CD4-positive, alpha-beta T cell treated with Interleukin-15 for 1 hour (primary cell): ENCODE measurements around the gene PTPRK.

Experiments
- DNase-seq: peaks from one replicate; pipeline ENCODE4 v3.0.0-alpha.2; 2020

Gene PTPRK

DNA sequence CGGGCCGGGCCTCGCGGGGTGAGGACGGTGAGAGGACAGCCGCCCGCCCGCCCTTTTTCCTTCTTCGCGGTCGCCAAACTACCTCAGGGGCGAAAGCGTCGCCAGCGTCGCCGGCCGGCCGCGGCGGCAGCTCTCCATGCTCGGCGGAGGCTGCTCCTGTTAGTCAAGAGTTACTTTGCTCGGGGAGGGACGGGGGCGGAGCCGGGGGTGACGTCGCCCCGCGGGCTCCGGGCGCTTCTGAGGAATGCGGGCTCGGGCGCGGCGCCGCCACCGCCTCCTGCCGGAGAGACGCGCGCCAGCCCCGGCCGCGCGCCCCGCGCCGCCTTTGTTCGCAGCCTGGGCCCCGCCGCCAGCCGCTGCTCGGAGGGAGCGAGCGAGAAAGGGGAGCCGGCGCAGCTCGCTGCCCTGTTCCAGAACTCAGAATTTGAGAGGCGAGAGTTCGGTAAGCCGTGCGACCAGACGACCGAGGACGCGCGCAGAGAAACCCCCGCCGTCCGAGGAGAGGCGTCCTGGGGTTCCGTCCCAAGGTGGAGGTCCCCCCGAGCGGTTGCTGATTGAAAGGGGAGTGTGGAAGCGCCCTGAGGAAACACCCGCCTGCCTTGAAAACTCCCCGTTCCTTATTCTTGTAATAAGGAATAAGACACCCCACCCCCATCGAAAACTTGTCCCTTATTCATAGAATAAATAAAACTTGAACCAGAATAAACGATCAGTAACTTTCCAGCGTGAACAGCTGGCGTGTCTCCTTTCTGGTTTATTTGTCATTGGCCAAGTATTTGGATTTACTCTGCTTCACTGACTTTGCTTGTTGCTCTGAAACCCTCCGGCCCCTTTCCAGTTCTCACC is at the start of gene PTPRK:
Gene PTPRK (minus strand): TSS at position 164 of the 846 bp plus-strand sequence. CDS start 241 bp downstream, outside the sequence.
- peak; percentile 80 for DNase-seq

DNA sequence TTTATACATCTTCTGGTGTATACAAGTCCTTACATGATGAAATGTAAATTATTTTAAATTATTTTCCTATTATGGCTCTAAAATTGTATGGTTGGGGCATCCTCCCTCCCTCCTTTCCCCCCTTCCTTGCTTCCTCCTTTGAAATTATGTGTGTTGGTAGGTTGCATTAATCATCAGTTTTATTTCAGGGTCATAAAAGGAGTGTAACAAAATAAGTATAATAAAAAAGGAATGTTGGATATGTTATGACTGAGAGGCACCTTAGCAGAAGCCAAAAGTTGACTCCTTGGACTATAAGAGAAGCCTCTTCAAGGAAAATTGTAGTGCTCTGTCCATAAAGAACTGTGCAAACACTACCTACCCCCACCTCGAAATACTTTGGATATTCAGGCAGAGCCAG is 46.6 kb upstream of the PTPRK start:
- no peak for DNase-seq

DNA sequence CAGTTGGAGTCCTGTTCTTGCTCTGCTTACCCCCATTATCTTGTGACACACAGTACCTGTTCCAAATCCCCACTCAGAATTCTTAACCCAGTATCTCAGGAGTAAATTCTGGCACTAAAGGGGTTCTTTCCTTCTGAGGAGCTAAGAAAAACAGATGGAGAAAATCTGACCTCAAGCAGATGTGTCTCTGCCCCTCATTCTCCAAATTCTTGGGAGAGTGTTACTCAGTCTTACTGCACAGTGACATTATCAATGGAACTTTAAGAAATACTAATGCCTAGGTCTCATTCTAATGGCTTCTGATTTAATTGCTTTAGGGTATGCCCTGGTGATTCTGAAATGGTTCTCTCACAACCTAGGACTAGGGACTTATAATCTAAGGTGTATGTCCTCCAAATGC is 40.6 kb upstream of the PTPRK start:
- DNase-seq = no peak

DNA sequence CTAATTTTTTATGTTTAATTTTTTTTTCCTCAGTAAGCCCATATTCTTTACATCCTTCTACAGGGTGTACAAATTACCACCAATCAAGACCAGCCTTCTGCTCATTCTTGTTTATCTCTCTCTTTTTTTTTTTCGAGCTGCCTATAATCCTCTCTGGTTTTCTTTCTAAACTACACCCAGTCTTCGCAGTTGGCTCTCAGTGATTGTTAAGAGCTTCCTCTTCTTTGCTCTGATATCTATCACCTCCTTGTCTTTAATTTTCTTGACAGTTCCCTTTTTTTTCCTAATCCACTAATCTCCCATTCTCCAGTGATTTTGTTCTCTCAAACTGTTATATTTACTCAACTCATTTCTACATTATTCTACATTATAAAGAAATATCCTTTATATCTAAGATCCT is 38.5 kb upstream of the PTPRK start:
- no peak for DNase-seq

DNA sequence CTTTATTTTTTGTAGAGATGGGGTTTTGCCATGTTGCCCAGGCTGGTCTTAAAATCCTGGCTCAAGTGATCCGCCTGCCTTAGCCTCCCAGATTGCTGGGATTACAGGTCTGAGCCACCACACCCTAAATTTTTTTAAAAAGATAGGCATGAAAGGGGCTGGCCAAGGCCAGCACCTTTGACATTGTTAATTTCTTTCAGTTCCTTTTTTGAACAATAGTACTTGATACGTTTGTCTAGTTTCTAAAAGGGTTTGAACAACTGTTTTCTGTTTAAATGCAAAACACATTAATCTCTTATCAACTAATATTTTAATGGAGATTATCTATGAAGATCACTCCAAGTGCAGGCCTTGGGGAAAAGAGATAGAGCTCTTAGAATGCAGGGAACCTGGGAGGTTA is 37.6 kb upstream of the PTPRK start:
- DNase-seq = no peak

DNA sequence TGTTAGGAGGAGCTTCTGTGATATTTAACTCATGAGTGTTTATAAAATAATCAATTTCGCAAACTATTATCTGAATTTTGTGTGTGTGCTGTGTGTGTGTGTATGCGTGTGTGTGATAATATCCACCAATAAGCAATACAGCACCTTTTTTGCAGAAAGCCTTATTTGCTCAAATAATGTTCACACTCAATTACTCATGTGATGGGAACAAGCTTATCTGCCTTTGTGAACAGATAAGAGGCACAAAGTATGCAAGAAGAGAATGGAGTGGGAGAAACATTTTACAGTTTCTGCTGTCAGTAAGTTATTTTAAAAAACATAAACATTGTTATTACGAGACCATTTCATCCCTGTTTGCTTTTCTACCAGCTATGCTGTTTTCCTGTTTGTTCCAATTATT is 36.7 kb upstream of the PTPRK start:
- no peak for DNase-seq

DNA sequence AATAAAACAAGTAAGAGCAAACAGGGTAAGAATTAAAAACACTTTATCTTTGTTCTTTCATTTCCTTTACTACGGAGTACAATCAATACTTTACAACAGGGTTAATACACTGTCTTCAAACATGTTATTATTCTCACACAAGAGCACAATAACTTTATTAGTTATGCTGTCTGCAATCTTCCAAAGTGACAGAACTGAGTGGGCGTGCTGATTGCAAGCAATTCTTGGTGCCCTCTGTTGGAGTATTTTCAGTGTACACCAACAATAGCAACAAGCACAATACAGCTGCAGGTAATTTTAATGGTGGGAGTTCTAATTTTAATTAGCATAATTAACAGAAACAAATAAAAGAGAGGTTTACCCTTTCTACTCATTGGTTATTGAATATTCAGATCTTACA is 33.9 kb upstream of the PTPRK start:
- no peak for DNase-seq

DNA sequence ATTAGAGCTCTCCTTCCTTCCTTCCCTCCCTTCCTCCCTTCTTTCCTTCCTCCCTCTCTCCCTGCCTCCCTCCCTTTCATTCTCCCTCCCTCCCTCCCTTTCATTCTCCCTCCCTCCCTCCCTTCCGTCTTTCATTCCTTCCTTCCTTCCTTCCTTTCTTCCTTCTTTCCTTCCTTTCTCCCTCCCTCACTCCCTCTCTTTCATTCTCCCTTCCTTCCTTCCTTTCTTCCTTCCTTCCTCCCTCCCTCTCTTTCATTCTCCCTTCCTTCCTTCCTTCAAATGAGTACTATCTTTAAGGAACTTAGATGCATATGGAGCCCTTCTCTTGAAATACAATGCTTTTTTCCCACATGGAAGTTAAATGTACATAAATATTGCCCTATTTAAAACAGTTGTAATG is 20.9 kb upstream of the PTPRK start:
- DNase-seq = no peak

DNA sequence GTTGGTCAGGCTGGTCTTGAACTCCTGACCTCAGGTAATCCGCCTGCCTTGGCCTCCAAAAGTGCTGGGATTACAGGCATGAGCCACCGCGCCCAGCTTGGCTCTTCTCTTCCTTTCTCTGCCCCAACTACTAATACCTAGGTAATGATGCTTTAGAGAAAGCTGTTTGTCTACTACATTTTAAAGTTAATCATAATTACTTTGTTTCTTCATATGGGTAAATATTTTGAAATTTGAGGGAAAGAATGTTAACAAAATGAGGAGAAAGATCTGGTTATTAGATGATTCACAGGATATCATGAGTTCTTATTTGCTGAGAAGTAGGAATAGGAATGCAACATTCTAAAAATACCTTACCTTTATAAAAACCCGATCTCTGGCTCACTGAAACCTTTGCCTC is 18.4 kb upstream of the PTPRK start:
- DNase-seq = no peak

DNA sequence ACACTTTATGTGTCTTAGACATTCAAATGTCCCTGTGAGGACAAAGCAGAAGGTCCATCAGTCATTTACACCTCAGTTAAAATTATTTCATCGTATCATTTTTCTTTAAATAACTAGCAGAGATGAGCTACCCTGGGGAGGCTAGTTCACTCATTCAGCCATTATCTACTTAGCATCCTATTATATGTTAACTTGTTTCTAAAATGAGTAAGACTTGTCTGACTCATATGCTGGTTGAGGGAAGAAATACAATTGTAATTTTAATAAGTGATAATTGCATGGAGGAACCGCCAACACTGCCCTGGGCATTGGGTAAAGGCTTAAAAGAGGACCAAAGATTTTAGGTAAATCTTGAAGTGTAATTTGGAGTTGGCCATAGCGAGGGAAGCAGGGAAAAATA is 12.4 kb upstream of the PTPRK start:
- DNase-seq = no peak

DNA sequence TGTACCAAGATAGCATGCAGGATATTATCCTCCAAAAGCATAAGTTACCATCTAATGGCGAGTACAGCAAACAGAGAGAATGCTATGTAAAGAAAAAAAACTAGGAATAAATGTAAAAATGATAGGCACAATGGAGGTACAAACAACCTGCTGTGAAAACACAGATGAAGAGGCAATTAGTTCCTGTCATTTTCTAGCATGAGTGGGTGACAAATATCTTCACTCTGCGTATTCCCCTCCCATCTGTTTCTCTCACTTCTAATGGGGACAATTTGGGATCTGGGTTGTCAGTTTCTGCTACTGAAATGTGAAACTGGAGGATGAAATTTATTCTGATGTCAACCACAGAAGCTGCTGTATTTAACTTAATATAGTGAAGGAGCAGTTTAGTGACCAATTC is 11.7 kb upstream of the PTPRK start:
- DNase-seq = no peak

DNA sequence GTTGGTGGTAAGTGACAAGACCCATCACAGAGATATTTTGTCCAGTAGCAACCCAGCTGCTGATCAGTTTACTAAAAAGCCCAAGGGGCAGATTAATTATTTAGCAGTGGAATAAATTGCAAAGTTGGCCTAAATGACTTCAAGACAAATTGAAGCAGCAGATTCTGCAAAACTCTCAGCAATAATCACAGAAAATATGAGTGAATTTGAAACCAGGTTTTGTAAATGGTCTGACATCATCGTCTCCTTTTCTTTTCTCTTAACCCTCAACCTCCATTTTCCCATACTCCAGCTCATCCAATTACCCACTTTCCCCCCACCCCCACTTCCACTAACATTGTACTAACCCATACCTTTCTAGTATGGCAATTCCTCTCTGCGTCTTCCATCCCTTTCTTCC is 11.3 kb upstream of the PTPRK start:
- no peak for DNase-seq

DNA sequence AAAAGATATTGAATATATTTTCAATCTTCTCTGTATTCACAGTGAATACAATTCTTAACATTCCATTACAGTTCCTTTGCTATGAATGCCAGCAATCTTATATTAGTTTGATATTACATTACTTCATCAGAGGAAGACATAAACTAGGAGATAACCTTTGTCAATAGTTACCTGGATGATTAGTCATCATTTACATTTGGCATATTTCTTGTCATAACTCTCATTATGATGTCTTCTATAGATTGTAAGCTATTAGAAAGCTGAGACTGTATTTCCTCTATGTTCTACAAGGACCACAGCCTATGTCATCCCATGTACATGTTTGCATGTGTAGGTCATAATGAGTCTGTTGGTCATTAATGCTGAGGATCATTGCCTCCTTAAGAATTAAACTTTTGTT is 7.8 kb upstream of the PTPRK start:
- no peak for DNase-seq

DNA sequence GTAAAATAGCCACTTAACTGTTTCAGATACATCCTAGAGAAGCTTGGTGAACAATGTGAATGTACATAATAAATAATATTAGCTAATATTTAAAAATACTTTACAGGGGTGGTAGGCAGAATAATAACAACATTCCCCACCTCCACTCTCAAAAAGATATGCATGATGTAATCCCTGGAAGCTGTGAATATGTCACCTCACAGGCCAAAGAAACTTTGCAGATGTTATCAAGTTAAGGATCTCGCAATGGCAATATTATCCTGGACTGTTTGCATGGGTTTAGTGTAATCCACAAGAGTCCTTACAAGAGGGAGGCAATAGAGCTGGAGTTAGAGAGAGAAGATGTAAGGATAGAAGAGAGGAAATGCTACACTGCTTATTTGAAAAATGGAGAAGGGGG is 7.0 kb upstream of the PTPRK start:
- no peak for DNase-seq

DNA sequence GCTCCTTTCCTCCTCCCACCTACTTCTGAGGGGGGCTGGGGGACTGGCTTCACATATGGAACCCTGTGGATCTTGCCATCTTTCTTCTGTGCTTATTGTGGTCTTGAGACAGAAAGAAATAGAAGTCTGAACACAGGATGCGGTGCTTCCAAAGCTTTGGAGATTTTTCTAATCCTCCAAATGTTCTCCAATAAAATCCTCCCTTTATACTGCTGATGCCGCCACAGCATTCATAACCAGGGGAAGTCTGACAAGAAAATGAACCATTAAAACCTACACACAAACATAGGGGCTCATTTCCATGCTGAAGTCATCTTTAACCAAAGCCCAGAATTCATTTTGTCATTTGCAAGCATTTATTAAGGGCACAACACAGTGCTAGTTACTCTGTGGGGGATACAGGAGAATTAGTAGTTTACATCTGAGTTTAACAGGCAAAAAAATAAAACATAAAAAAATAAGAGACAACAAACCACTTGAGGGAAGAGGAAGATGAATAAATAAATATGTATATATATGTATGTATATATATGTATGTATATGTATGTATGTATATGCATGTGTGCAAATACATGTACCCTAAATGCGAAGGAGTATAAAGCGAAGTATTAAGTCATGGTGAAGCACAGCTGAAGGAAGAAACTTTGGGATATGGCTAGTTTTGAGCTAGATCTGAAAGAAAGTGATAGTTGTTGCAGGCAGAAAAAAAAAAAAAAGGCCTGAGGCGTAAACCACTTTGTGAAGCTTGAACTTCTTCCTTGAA is 5.9 kb upstream of the PTPRK start:
- no peak for DNase-seq

DNA sequence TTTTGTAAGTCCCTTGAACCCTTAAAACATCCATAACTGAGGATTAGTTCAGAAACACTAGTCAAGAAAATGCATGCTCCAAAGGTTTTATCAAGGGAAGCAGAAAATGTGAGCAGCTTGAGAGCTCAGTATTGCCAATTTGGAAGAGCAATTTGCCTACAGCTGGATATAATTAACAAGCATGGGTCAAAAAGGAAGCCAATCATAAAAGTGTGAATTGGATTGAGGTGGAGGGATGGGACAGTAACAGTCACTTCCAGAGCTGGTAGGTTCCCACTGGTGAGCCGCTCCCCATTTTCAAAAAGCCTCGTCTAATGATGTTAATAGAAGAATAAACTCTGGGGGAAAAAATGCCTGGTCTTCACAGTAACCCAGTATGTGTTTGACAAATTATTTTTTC is 5.0 kb upstream of the PTPRK start:
- no peak for DNase-seq

DNA sequence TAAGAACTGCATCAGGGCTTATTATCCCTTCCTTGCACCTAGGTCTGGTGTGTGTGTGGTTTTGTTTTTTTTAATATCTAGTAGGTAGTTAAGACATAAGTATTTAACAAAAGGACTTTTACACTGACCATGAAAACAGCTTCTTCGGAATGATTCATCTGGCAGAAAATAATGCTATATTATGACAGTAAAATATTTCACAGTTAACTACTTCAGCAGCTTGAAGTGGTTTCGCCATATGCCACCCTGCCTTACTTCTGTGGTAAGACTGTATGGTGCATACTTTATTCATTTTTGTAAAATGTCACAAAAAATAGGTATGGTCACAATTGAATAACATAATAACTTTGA is 858 bp upstream of the PTPRK start:
- no peak for DNase-seq

DNA sequence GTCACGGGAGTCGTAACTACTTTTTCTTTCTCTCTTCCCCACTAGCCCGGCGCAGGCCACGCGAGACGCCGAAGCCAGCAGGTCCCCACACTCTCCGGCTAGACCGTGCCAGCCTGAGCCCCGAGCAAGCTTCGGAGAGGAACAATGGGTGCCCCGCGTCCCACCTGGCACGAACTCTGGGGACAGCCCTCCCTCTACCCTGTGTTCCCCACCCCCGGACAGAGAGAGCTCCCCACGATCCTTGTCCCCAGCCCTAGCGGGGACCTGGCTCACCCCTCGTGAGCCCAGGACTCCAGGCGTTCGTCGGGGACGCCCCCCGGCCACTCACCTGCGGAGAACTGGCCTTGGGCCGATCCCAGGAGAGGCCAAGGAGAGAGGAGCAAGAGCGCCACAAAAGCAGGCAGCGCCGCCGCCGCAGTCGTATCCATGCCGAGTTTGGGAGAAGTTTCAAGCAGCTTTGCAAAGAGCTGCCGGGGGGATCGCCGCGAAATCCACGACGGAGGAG is 416 bp downstream of the PTPRK start:
- DNase-seq = peak; percentile 17

DNA sequence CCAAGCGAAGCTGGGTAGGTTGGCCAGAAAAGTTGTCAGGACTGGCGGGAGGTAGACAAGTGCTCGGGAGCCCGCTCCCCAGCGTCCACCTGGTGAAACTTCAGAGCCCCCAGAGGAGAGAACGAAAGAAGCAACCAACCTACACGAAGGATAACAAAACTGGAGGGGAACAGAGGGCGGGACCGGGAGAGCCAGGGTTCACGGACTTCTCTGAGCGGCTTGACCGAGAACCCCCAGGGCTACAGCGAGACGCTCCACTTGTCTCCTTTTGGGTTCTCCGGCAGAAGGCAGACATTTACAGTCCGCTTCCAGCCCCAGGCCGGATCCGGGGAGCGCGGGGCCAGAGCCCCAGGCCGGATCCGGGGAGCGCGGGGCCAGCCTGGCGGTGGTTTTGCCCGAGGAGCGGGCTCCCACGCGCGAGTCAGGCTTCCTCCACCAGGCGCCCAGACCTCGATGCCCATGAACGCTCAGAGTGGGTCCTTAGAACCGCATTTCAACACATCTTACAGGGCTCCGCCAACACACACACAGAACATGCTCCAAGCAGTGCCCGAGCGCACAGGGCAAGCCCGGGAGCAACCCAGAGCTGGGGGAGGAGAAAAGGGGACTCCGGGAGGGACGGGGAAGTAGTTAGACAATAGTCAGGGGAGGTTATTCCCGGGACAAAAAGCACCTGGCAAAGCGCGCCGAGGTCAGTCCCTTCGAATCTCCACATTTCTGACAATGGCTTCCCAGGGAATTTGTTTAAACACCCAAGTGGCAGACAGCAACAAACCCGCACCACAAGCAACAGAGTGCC is 1.1 kb downstream of the PTPRK start:
- no peak for DNase-seq

DNA sequence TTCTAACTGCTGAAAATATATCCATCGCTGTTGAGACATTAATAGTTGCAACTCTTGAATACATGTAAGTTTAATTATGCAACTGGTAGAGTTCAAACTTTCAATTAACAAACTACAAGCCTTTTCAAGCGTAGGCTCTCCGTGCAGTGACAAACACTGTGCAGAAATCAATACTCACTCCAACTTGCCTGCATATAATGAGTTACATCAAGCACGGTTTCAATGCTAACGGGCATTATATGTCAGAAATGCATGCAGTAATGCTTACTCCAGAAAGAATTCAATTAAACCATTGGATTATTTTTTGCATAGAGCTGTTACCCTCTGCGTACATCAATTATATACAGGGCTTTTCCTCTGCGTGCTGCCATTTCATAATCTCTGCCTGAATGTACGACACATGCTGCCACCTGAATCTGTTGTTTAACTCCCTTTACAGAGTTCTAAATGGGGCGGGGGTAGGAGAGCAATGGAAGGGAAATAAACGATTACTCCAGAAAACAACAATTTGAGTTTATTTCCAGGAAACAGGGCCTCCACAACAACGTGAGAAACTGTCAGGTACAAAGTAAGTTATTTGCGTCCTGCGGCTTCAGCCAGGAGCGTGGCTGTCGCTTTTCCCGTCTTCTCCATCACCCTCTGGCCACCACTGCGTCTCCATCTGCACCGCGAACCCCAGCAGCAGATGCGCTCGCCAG is 1.8 kb downstream of the PTPRK start:
- DNase-seq = no peak

DNA sequence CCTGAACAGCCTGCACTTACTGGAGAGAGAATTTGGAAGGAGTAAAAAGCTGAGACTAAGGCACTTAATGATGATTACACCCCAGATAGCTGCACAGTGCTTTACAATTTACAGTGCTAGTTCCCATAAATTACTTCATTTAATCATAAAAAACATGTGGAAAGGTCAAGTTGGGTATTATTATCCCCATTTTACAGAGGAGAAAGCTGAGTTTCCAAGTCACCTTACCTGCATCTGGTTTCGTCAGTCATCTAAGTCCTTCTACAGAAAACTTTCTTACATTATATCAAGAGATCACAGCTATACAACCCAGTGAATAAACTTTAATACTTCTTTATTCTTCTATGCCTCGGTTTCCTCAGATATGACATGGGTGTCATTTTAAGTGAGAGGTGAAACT is 3.3 kb downstream of the PTPRK start:
- no peak for DNase-seq

DNA sequence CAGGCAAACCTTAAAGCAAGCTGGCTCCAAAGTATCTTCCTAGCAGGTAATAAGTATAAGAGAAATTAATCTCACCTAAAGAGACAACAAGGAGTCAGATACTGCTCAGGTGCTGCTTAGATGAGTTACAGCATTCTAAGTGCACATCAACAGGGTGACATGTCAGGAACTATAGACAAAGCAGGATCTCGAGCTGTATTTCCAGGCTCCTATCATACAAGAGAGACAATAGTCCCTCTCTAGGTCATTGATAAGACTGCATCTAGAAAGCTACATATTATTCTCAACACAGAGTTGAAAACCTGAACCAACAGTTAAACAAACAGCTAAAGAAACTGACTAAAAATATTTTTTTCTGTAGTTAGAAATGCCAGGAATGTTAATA is 3.9 kb downstream of the PTPRK start:
- DNase-seq = no peak
